Neural progenitor cell (in vitro differentiated cells): ENCODE measurements around the gene ANO3.

Experiments
- CTCF ChIP-seq: fragments of 200-600 bp; sonication (generic); IDR thresholded peaks from 2 replicates; pipeline ENCODE4 v1.5.1; 2017; ENCODE audit warnings: antibody characterized with exemption, mild to moderate bottlenecking
- EZH2 ChIP-seq: fragments of 200-600 bp; sonication (generic); IDR thresholded peaks from 2 replicates; pipeline ENCODE4 v1.6.1; 2017; ENCODE audit warnings: antibody characterized with exemption, mild to moderate bottlenecking, moderate library complexity
- EZH2phosphoT487 ChIP-seq: fragments of 200-600 bp; sonication (generic); IDR thresholded peaks from 2 replicates; pipeline ENCODE4 v1.6.1; 2017; ENCODE audit warnings: antibody characterized with exemption

DNA sequence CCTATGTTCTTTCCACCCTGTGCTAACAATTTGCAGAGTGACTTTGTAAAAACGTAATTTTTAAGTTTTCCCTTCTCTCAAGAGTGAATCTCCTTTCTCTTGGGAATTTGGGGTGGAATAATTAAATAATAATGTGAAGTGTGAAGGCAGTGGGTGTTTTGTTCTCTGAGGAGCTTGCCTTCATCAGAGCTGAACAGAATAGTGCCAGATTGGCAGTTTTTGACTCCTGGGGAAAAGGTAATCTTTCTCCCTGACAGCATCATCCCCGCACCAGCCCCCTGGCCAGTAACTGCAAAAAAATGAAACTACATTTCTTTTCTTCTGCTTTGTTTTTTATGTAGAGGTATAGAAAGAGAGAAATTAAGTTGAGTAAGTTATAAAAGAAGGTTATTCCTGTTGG, 180.3 kb downstream of the ANO3 start:
- TF ChIP-seq CTCF: no peak
- no peak for TF ChIP-seq EZH2
- no peak for TF ChIP-seq EZH2phosphoT487
